NOMO-1 treated with dmso at 0.1 percent for 144 hours (cell line): Measurements from ENCODE around the gene GOLGA6L10.
"Not testable (repeated sequence)": the region's sequence is repeated elsewhere in the genome, so short reads cannot be mapped to it uniquely, and the experiment has no call there.

Source experiments
- DNase-seq: peaks from one replicate; lab custom pipeline; 2025; ENCODE audit not compliant: unreplicated experiment; lab: John Stamatoyannopoulos, UW

GOLGA6L10 gene

DNA sequence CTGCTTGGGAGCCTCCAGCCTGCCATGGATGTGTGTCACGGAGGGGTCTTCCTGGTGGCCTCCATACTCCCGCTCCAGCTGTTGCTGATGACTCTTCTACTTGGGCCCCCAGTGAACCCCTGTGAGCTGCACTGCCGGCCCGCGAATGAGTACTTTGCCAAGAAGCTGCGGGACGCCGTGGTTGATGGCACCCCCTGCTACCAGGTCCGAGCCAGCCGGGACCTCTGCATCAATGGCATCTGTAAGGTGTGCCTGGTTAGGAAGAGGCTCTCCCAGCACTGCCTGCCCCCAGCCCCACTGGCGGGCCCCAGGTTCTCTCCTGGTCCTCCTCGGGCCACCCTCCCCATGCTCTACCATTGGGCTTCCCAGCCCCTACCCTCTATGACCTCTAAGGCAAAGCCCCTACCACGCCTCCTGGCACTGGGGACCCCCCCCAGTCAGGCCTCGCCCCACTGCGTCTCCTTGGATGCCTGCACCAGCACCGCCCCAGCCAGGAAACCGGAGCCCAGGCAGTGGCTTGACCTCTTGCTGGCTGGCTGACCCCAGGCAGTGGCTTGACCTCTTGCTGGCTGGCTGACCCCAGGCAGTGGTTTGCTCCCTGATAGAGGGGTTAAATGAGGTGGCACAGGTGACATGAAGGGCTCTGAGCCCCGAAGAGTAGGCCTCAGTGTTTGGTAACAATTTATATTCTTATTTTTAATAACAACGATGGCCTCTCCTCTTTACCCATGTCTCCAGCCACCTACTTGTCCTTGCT is 29.6 kb downstream of the GOLGA6L10 start:
- not testable (repeated sequence) for DNase-seq

- DNase-seq: not testable (repeated sequence)
Measured at GRCh38 chr15:82318281-82318680, 31.0 kb downstream of the GOLGA6L10 start.

GRCh38 chr15:82317516-82317915 is 31.8 kb downstream of the GOLGA6L10 start:
- DNase-seq: not testable (repeated sequence)

DNA sequence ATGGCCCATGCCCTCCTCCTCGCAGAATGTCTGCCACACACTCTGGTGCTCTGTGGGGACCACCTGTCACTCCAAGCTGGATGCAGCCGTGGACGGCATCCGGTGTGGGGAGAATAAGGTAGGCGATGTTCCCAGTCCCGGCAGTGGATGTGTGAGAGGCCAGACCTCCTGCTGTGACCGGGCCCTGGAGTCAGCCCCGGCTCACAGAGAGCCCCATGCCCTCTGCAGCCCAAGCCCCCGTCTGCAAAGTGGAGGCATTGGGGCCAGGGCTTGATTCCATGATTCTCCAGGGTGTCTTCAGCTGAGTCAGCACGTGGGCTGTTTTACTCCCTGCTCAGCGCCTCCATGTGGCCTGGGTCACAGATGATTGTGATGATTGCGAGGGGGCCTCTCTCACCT is 32.2 kb downstream of the GOLGA6L10 start:
- no peak for DNase-seq

- not testable (repeated sequence) for DNase-seq
Measured at GRCh38 chr15:82316247-82317090, 32.8 kb downstream of the GOLGA6L10 start.

DNA sequence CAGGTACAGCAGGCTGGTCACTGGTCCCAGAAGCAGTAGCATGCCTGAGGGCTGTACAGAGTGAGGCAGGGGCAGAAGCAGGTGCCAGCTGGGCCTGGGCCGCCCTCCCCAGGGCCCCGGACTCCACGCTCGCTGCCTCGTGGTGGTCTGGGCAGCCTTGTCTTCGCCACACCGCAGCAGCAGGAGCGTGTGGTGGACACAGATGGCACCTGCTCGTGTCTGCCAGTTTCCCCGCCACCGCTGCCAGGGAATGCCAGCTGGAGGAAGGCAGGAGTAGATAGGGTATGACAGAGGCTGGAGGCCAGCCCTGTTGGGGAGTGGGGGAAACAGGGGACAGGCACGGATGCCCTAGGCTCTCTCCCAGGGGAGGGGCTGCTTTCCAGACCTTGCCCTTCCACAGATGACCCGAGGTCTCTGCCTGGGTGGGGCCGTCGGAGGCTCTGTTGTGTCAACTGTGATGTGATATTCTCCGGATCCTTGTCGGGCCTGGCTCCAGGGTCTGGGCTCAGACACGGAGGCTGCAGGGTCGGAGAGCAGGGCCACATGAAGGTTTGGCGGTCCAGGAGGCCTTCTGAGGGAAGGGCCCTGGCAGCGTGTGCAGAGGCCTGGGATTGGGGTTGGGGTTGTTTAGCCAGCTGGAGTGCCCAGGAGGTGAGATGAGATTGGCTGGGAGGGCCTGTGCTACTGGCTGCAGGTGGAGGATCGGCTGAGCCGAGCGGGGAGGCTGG is 33.6 kb downstream of the GOLGA6L10 start:
- DNase-seq: no peak

DNA sequence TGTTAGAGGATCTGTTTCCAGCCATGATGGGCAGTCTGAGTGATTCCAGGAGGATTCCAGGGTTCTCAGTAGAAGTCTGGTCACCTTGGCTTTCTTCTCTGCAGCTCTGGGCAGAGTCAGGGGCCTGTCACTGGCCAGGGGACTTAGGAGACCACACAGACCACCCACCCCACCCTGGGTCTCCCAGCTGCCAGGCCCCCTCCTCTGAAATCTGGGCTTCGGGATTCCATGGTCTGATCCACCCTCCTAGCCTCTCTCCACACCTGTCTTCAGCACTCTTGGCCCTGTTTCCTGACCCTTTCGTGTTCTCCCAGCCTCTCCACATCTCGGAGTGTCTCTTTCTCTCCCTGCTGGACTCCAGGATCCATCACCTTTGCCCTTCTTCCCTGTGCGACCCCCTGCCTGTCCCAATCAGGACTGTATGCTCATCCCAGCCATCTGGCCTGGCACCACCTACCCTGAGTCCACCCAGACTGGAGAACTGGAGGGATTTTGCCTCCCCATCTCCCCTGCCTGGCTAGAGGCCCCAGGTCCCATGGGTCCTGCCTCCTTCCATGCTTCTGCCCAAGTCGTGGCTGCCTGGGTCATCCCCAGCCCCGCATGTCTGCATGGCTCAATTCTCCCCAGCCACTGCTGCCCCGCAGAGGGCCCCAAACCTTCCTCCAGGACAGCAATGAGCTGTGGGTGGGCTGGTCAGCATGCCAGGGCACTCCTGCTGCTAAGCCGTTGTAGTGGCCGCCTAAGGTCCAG is 34.3 kb downstream of the GOLGA6L10 start:
- no peak for DNase-seq

GRCh38 chr15:82313951-82314768 is 35.1 kb downstream of the GOLGA6L10 start:
- DNase-seq: not testable (repeated sequence)

- DNase-seq: no peak
Measured at GRCh38 chr15:82313446-82313845, 35.8 kb downstream of the GOLGA6L10 start.

DNA sequence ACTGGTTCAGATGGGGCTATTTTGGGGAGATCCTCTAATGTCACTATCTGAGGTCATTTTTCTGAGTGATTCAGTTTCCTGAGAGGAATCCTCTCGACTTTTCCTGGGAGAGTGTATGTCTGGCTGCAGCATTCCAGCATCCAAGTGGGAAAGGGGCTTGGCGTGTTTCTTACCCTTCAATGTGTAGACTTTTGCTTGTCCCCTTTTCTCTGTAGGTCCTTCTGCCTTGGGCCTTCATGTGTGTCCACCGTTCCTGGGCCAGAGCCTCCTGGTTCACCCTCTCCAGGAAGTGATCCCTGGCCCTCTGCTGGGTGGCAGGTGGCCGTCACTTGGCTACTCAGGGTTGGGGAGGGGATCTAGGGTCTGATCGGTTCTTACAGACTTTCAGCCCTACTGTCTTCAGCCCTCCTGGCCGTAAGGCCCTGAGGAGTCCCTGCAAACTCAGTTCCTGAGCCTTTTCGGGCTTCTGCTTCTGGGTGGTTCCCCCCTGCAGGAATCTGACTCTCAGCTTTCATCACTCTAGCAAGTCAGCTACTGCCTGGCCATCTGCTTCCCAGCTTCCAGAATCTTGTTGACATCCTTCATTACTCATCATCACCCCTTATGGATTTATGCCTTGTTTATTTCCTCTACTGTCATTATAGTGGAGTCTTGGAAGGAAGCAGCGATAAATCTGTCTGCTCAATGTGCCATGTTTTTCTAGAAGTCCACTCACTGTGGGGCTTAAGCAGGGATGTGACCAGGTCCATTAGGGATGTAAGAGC is 36.5 kb downstream of the GOLGA6L10 start:
- DNase-seq: no peak

- DNase-seq: not testable (repeated sequence)
Measured at GRCh38 chr15:82311321-82311720, 38.0 kb downstream of the GOLGA6L10 start.

GRCh38 chr15:82309802-82310201 is 39.5 kb downstream of the GOLGA6L10 start:
- DNase-seq: no peak

DNA sequence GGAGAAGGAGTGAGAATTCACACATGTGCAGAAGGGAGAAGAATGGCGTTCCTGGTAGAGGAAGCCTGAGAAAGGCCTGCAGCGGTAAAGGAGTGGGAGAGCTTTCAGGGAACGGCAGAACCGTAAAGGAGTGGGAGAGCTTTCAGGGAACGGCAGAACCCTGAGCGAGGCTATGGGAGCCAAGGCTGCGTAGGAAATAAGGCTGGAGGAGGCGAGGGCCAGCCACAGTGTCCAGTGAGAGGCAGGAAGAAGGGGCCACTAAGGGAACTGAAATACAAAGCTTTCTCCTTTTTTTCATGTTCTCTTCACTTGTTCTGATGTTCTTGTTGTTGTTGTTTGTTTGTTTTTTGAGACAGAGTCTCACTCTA is 41.6 kb downstream of the GOLGA6L10 start:
- DNase-seq: no peak

DNA sequence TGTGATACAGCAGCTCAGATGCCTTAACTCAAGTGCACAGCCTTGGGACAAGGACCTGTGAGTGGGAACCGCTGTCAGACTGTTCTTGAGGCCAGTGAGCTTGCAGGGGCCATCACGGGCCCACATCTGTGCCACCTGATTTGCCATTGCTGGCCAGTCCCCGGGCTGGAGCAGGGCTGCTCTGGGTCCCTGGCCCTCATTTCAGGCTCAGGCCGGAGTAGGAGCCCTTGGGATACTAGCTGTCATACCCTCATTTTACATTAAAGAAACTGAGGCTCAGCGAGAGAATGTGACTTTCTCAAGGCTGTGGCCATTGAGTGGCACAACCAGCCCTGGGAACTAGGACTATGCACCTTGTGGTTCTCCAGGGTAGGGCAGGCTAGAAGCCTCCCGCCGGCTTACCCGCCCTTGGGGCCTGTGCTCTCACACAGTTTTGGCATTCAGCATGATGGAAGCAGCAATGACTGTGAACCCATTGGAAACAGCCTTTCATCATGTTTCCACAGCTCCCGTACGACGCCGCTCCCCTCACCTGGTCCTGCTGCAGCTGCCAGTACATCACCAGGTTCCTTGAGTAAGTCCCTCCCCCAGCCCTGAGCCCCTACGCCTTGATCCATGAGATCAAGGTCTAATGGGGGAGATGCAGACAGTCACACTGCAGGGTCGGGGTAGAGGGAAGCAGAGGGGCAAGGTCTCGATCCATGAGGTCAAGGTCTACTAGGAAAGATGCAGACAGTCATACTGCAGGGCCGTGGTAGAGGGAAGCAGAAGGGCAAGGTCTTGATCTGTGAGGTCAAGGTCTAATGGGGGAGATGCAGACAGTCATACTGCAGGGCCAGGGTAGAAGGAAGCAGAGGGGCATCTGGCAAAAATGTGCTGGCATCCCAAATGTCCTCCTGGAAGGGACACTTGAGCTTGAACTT is 42.2 kb downstream of the GOLGA6L10 start:
- no peak for DNase-seq

- DNase-seq: no peak
Measured at GRCh38 chr15:82305621-82306048, 43.6 kb downstream of the GOLGA6L10 start.

GRCh38 chr15:82304778-82305090 is 44.5 kb downstream of the GOLGA6L10 start:
- no peak for DNase-seq

DNA sequence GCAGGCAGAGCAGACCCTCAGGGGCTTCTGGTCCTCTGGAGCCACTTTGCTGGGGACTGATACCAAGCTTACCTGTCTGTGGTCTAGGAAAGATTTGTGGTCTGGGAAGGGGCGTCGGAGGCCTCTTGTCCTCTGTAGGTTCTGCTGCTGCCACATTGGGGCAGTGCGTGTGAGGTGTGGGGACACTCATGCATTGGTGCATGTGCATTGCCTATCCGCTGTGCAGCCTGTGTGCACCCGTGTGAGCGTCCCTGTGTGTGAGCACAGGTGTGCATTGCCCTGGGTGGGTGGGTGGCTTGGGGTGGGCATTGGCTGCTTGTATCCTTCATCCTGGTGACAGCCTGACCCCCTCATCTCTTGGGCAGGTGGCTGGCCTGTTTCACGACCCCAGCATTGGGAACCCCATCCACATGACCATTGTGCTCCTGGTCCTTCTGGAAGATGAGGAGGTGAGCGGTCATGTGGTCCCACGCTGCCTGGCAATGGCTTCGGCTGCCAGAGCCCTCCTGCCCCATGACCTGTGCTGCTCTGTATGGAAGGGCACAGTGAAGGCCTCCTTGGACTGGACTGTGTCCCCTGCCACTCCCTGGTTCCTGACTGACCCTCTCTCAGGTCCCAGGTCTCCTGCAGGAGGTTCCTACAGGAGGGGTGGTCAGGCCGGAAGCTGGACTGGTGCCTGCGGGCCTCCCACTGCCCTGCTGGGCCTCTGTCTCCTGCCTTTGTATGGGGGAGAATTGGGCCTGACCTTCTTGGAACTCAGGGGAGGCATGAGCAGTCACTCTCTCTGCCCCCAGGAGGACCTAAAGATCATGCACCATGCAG is 45.1 kb downstream of the GOLGA6L10 start:
- DNase-seq: no peak
